HTERT RPE-1 (cell line): ENCODE data around the gene NFYC.
"Not testable (repeated sequence)": the region's sequence is repeated elsewhere in the genome, so short reads cannot be mapped to it uniquely, and the experiment has no call there.

Experiments used
- in situ Hi-C: fragments of 300-500 bp; cut with MboI; formaldehyde crosslinking; loops from 4 replicates; pipeline ENCODE4 v1.14.3; 2020; ENCODE audit warnings: low sequenced_read_pairs

The NFYC gene

GRCh38 chr1:40704817-40705733 lies 13.6 kb downstream of the NFYC start:
- in situ Hi-C loops = no loop called here

DNA sequence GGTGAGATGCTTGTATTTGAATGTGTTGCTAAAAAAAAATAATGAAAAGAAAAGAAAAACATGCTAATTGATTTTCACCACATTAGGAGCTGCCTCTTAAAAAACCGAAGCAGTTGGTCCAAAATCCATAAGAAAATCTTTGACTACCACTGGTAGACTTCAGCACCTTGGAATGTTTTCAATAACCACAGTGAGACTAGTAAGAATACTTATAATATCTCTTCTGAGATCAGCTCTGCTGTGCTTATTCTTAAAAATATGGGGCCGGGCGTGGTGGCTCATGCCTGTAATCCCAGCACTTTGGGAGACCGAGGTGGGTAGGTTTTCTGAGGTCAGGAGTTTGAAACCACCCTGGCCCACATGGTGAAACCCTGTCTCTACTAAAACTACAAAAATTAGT lies 15.1 kb downstream of the NFYC start:
- in situ Hi-C loops = no loop called here

GRCh38 chr1:40708750-40709099 lies 17.2 kb downstream of the NFYC start:
- in situ Hi-C loops = no loop called here

- in situ Hi-C loops = no loop called here
These were observed 17.7 kb downstream of the NFYC start for GRCh38 chr1:40709100-40709801.

- in situ Hi-C loops = no loop called here
These were observed 18.3 kb downstream of the NFYC start for GRCh38 chr1:40709802-40710278.

- in situ Hi-C loops = no loop called here
These were observed 19.2 kb downstream of the NFYC start for GRCh38 chr1:40710581-40711315.

- in situ Hi-C loops = no loop called here
These were observed 20.2 kb downstream of the NFYC start for GRCh38 chr1:40711465-40712404.

- in situ Hi-C loops = no loop called here
These were observed 21.0 kb downstream of the NFYC start for GRCh38 chr1:40712405-40712944.

DNA sequence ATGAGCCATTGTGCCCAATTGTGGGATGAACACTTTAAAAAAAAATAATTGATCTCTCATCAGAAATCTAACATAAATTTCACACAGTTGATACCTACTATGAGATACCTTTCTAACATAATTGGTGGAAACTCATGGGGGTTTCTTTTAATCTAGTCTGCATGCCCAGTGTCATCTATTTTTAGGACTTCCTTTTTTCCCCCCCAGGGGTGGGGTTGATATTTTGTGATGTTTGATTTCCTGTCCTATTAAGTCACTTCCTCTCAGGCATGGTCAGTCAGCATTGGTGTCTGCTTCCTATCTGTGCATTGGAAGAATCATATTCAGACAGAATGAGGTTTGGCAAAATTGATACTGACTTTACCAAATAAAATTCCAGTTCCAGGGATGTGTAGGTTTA lies 21.5 kb downstream of the NFYC start:
- in situ Hi-C loops = no loop called here

DNA sequence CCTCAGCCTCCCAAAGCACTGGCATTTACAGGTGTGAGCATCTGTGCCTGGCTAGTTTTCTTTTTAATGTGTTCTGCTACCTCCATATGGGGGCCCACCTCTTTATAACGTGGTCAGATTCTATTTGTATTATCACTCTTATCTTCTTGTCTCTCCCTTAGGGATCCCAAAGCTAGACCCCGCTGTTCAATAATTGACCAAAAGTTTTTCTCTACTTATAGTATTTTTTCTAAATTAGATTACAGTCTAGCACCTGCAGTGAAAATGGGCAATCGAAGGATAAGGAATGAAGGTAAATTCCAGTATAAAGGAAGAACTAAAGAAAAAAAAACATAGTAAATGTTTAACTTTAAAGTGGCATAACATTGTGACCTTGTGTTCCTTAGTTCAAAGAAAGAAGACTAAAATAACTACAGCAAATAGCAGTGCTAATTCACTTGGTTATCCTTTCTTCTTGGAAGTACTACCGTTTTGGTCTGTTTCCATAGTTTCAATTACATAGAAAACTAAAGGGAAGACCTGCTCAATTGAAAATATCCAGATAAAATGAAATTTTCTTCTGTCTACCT lies 24.1 kb downstream of the NFYC start:
- in situ Hi-C loops = no loop called here

GRCh38 chr1:40717065-40717464 lies 25.6 kb downstream of the NFYC start:
- in situ Hi-C loops = no loop called here

- in situ Hi-C loops = no loop called here
These were observed 26.5 kb downstream of the NFYC start for GRCh38 chr1:40717955-40718354.

GRCh38 chr1:40720493-40720892 lies 29.0 kb downstream of the NFYC start:
- in situ Hi-C loops = no loop called here

DNA sequence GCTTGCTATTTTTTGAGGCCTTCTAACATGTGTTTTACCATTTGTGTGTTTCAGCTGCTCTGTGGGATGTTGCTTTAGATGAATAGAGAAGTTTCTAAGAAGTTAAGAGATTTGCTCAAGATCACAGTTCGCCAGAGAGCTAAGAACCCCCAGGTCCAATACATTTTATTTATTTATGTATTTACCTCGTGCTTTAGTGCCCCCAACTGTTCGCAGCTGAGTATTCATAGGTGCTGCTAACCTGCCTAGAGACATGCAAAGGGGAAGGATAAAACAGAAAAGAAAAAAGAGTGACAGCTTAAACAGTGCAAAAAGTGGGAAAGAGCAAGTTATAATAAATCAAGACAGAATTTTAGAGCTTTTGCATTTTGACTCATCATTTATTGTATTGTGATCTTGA lies 31.1 kb downstream of the NFYC start:
- in situ Hi-C loops = no loop called here

DNA sequence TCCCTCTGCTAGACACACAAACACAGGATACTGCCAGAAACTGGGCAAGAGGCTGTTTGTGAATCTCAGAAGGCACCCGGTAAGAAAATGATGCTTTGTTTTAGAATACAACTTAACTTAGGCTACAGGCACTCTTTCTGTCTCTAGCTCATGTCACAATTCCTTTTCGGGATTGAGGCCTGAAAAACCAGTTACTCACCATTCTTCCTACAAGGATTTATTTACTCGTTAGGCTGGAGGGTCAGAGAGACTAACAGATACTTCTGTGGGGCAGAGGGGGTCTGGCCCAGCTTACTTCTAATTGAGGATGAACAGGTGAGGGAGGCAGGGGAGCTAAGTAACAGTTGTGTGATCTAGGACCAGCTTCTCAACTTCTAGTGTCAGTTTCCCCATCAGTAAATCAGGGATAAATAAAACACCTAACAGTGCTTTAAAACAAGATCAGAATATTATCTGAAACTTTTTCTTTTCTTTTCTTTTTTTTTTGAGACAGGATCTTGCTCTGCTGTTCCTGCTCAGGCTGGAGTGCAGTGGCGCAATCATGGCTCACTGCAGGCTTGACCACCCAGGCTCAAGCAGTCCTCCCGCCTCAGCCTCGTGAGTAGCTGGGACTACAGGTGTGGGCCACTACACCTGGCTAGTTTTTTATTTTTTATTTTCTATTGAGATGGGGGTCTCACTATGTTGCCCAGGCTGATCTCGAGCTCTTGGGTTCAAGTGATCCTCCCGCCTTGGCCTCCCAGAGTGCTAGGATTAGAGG lies 31.9 kb downstream of the NFYC start:
- in situ Hi-C loops = no loop called here

DNA sequence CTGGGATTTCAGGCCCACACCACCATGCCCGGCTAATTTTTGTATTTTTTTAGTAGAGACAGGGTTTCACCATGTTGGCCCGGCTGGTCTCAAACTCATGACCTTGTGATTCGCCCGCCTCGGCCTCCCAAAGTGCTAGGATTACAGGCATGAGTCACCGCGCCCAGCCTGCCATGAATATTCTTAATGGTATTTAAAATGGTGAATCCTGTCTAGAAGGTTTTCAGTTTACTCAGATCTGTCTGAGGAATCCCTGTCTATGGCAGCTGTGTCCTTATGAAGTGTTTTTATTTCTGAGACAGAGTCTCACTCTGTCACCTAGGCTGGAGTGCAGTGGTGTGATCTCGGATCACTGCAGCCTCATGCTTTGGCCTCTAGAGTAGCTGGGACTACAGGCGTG lies 36.2 kb downstream of the NFYC start:
- in situ Hi-C loops = not testable (repeated sequence)

- in situ Hi-C loops = not testable (repeated sequence)
These were observed 37.9 kb downstream of the NFYC start for GRCh38 chr1:40729316-40729862.

GRCh38 chr1:40732756-40733301 lies 41.3 kb downstream of the NFYC start:
- in situ Hi-C loops = no loop called here
